H9 (cell line): ENCODE measurements around the gene DOCK2. TPM values are rescaled to one million over a fixed set of nuclear protein-coding genes. Genes with fewer than 3 reads are reported as not detected.

Experiments
- DNase-seq: peaks from one replicate; pipeline ENCODE4 v3.0.0-alpha.2; 2017
- H2AFZ ChIP-seq: one replicate; pipeline ENCODE4 v1.6.1; 2013; ENCODE audit warnings: mild to moderate bottlenecking, low read length, control low read depth, moderate library complexity
- H2AK5ac ChIP-seq: 2 replicates; pipeline ENCODE4 v1.6.1; 2013; ENCODE audit warnings: low read length, control low read depth, mixed read lengths; ENCODE audit not compliant: insufficient read length
- H2BK120ac ChIP-seq: one replicate; pipeline ENCODE4 v1.6.1; 2013; ENCODE audit warnings: low read depth, mild to moderate bottlenecking, low read length, control low read depth, inconsistent platforms; ENCODE audit not compliant: poor library complexity, severe bottlenecking
- H2BK12ac ChIP-seq: 2 replicates; pipeline ENCODE4 v1.6.1; 2013; ENCODE audit warnings: low read length, control low read depth, mixed read lengths, low read depth; ENCODE audit not compliant: insufficient read length
- H2BK15ac ChIP-seq: 2 replicates; pipeline ENCODE4 v1.6.1; 2013; ENCODE audit warnings: low read depth, low read length, control low read depth
- H2BK20ac ChIP-seq: one replicate; pipeline ENCODE4 v1.6.1; 2013; ENCODE audit warnings: low read depth, mild to moderate bottlenecking, low read length, control low read depth, inconsistent platforms; ENCODE audit not compliant: poor library complexity, severe bottlenecking
- H2BK5ac ChIP-seq: 2 replicates; pipeline ENCODE4 v1.6.1; 2013; ENCODE audit warnings: low read length, control low read depth, mixed read lengths; ENCODE audit not compliant: insufficient read length
- H3K14ac ChIP-seq: 2 replicates; pipeline ENCODE4 v1.6.1; 2013; ENCODE audit warnings: low read length, control low read depth; ENCODE audit not compliant: insufficient read depth
- H3K18ac ChIP-seq: 2 replicates; pipeline ENCODE4 v1.6.1; 2013; ENCODE audit warnings: low read depth, mild to moderate bottlenecking, mixed read lengths, low read length, control low read depth; ENCODE audit not compliant: insufficient read length
- H3K23ac ChIP-seq: 2 replicates; pipeline ENCODE4 v1.6.1; 2013; ENCODE audit warnings: low read length, control low read depth, mixed read lengths, low read depth; ENCODE audit not compliant: insufficient read length
- H3K23me2 ChIP-seq: 2 replicates; pipeline ENCODE4 v1.6.1; 2013; ENCODE audit warnings: low read depth, mild to moderate bottlenecking, mixed read lengths, low read length, control low read depth; ENCODE audit not compliant: insufficient read length, poor library complexity, severe bottlenecking
- H3K27ac ChIP-seq: 2 replicates; pipeline ENCODE4 v1.5.1; 2013; ENCODE audit warnings: low read length, control low read depth, mixed read lengths, low read depth; ENCODE audit not compliant: insufficient read length
- H3K27me3 ChIP-seq: 2 replicates; pipeline ENCODE4 v1.6.1; 2013; ENCODE audit warnings: low read length, control low read depth, inconsistent platforms; ENCODE audit not compliant: insufficient read depth
- H3K4ac ChIP-seq: 2 replicates; pipeline ENCODE4 v1.6.1; 2013; ENCODE audit warnings: low read depth, mild to moderate bottlenecking, control low read depth, inconsistent platforms, low read length, moderate library complexity
- H3K4me1 ChIP-seq: 2 replicates; pipeline ENCODE4 v1.6.1; 2013; ENCODE audit warnings: low read length, control low read depth, inconsistent platforms; ENCODE audit not compliant: insufficient read depth
- H3K4me2 ChIP-seq: 2 replicates; pipeline ENCODE4 v1.6.1; 2013; ENCODE audit warnings: low read length, control low read depth, mixed read lengths; ENCODE audit not compliant: insufficient read length, insufficient read depth
- H3K56ac ChIP-seq: 2 replicates; pipeline ENCODE4 v1.6.1; 2013; ENCODE audit warnings: low read depth, mild to moderate bottlenecking, mixed read lengths, low read length, control low read depth; ENCODE audit not compliant: insufficient read length
- H3K79me1 ChIP-seq: 2 replicates; pipeline ENCODE4 v1.6.1; 2013; ENCODE audit warnings: low read depth, mild to moderate bottlenecking, moderate library complexity, low read length, control low read depth, inconsistent platforms; ENCODE audit not compliant: insufficient read depth, poor library complexity, severe bottlenecking
- H3K79me2 ChIP-seq: 2 replicates; pipeline ENCODE4 v1.6.1; 2013; ENCODE audit warnings: low read length, control low read depth, inconsistent platforms; ENCODE audit not compliant: insufficient read depth
- H3K9ac ChIP-seq: 2 replicates; pipeline ENCODE4 v1.6.1; 2013; ENCODE audit warnings: low read length, control low read depth, mixed read lengths; ENCODE audit not compliant: insufficient read length; ENCODE audit errors: extremely low read depth
- H3K9me3 ChIP-seq: one replicate; pipeline ENCODE4 v1.6.1; 2013; ENCODE audit warnings: low read depth, low read length, inconsistent platforms; ENCODE audit not compliant: control insufficient read depth
- H3T11ph ChIP-seq: one replicate; pipeline ENCODE4 v1.6.1; 2013; ENCODE audit warnings: mild to moderate bottlenecking, low read length, control low read depth, inconsistent platforms
- H4K20me1 ChIP-seq: one replicate; pipeline ENCODE4 v1.6.1; 2013; ENCODE audit not compliant: control insufficient read depth, insufficient read length, insufficient read depth
- H4K5ac ChIP-seq: 2 replicates; pipeline ENCODE4 v1.6.1; 2013; ENCODE audit warnings: low read depth, mild to moderate bottlenecking, mixed read lengths, low read length, control low read depth; ENCODE audit not compliant: insufficient read length
- H4K8ac ChIP-seq: replicated peaks from 2 replicates; pipeline ENCODE4 v1.6.1; 2013; ENCODE audit warnings: low read length, control low read depth, mixed read lengths, low read depth; ENCODE audit not compliant: insufficient read length
- H4K91ac ChIP-seq: 2 replicates; pipeline ENCODE4 v1.6.1; 2013; ENCODE audit warnings: low read depth, mild to moderate bottlenecking, moderate library complexity, mixed read lengths, low read length, control low read depth; ENCODE audit not compliant: insufficient read length
- H3K27ac Mint-ChIP-seq, 3 experiments: 2 replicates in 2 of 3; 3 replicates in 1 of 3; pipeline ENCODE4 v1.8.0; 2020 to 2021; ENCODE audit warnings: mixed read lengths in 3 of 3, mild to moderate bottlenecking in 1 of 3, moderate library complexity in 1 of 3
- H3K27me3 Mint-ChIP-seq: 2 replicates; pipeline ENCODE4 v1.8.0; 2021; ENCODE audit warnings: low read depth, mild to moderate bottlenecking, moderate library complexity, mixed read lengths
- H3K36me3 Mint-ChIP-seq, 3 experiments: 2 replicates in 2 of 3; 3 replicates in 1 of 3; pipeline ENCODE4 v1.8.0; 2020 to 2021; ENCODE audit warnings: low read depth in 3 of 3, mixed read lengths in 3 of 3; ENCODE audit not compliant: insufficient read depth in 1 of 3
- H3K4me1 Mint-ChIP-seq, 2 experiments: 2 replicates each; pipeline ENCODE4 v1.8.0; 2020; ENCODE audit warnings: mixed read lengths in 2 of 2
- H3K4me3 Mint-ChIP-seq, 2 experiments: 2 replicates in 1 of 2; 3 replicates in 1 of 2; pipeline ENCODE4 v1.8.0; 2020 to 2021; ENCODE audit warnings: mild to moderate bottlenecking in 2 of 2, mixed read lengths in 2 of 2, moderate library complexity in 1 of 2
- H3K9me3 Mint-ChIP-seq, 2 experiments: 2 replicates in 1 of 2; 3 replicates in 1 of 2; pipeline ENCODE4 v1.8.0; 2020; ENCODE audit warnings: mild to moderate bottlenecking in 2 of 2, mixed read lengths in 2 of 2, moderate library complexity in 1 of 2
- CTCF ChIP-seq: fragments of 200-600 bp; sonication (generic); conservative IDR thresholded peaks from 3 replicates; pipeline ENCODE4 v1.8.0; 2021; ENCODE audit warnings: antibody characterized with exemption, mild to moderate bottlenecking
- WGBS: extraction: QIAGEN DNeasy Blood & Tissue Kit; methylation state at CpG from one replicate; pipeline ENCODE4 v1.1.7; 2013; ENCODE audit warnings: missing lambda C conversion rate, low lambda C conversion rate, mixed read lengths; ENCODE audit not compliant: insufficient read length; ENCODE audit errors: extremely low coverage; 5-methylcytosine and 5-hydroxymethylcytosine counted together
- total RNA-seq: library from RNA; stranded (reverse); gene quantifications from 2 replicates; pipeline ENCODE4 v1.2.1, GENCODE V29; 2021

Gene DOCK2
- total RNA-seq, 1 experiment from 2014 or later, result 7.8 TPM

- Histone ChIP-seq H3K4me1 (no peaks in the 10 kb centered on the region), H3K23ac (no peak overlapping the region), H4K8ac (no peak overlapping the region), H4K91ac (no peak overlapping the region), H3K9ac (no peak overlapping the region), H3K18ac (no peak overlapping the region), H2AK5ac (no peak overlapping the region), H3K9me3 (no peaks in the 10 kb centered on the region), H4K5ac (no peak overlapping the region), H3K14ac (no peak overlapping the region), H2BK20ac (no peak overlapping the region), H3K79me1 (no peaks in the 10 kb centered on the region), H3K23me2 (no peaks in the 10 kb centered on the region), H2BK120ac (no peak overlapping the region), H3T11ph (no peak overlapping the region), H4K20me1 (no peaks in the 10 kb centered on the region), H3K27me3 (no peaks in the 10 kb centered on the region), H2BK5ac (no peak overlapping the region), H2AFZ (no peak overlapping the region), H3K56ac (no peak overlapping the region), H3K4me2 (no peak overlapping the region), H3K4ac (no peak overlapping the region), H3K79me2 (no peaks in the 10 kb centered on the region), H2BK15ac (no peak overlapping the region), H3K27ac (no peak overlapping the region), H2BK12ac (no peak overlapping the region)
- Mint-ChIP-seq H3K9me3 (peaks cover 0 to 7% of the 10 kb centered on the region in 2 experiments; a peak in 2 of 5 replicates), H3K4me3 (no peak overlapping the region), H3K4me1 (peaks cover 18% of the 10 kb centered on the region in 2 experiments), H3K36me3 (peaks cover 0 to 2% (median 2%) of the 10 kb centered on the region in 3 experiments; a peak in 2 of 7 replicates), H3K27ac (no peak overlapping the region), H3K27me3 (peaks cover 2% of the 10 kb centered on the region)
- no peak for DNase-seq
- no CpG with 5 or more reads among the region's 2 CpGs for WGBS
- TF ChIP-seq CTCF, result no peak
Measured at GRCh38 chr5:170011751-170012150, 374.7 kb downstream of the DOCK2 start.
